SKM-1 (cell line): ENCODE data around the gene TRMT5.

ENCODE experiments used
- DNase-seq: peaks from one replicate; lab custom pipeline; 2025; ENCODE audit not compliant: unreplicated experiment; lab: John Stamatoyannopoulos, UW

Gene TRMT5

GRCh38 chr14:60964904-60965303 is 16.0 kb downstream of the TRMT5 start:
- DNase-seq: no peak

GRCh38 chr14:60963761-60964160 is 17.1 kb downstream of the TRMT5 start:
- no peak for DNase-seq

- DNase-seq: no peak
These were observed 22.7 kb downstream of the TRMT5 start for GRCh38 chr14:60958146-60958545.

- no peak for DNase-seq
These were observed 24.2 kb downstream of the TRMT5 start for GRCh38 chr14:60956632-60957031.

GRCh38 chr14:60956202-60956601 is 24.7 kb downstream of the TRMT5 start:
- no peak for DNase-seq

GRCh38 chr14:60951776-60952435 is 29.0 kb downstream of the TRMT5 start:
- no peak for DNase-seq

GRCh38 chr14:60946773-60947172 is 34.1 kb downstream of the TRMT5 start:
- no peak for DNase-seq

GRCh38 chr14:60945984-60946383 is 34.9 kb downstream of the TRMT5 start:
- DNase-seq: no peak

- no peak for DNase-seq
These were observed 36.7 kb downstream of the TRMT5 start for GRCh38 chr14:60944204-60944603.

- DNase-seq: no peak
These were observed 37.2 kb downstream of the TRMT5 start for GRCh38 chr14:60943637-60944032.

GRCh38 chr14:60935319-60935718 is 45.6 kb downstream of the TRMT5 start:
- DNase-seq: no peak

- DNase-seq: no peak
These were observed 46.8 kb downstream of the TRMT5 start for GRCh38 chr14:60933920-60934655.

GRCh38 chr14:60931218-60931617 is 49.7 kb downstream of the TRMT5 start:
- DNase-seq: no peak

- DNase-seq: no peak
These were observed 54.9 kb downstream of the TRMT5 start for GRCh38 chr14:60926002-60926401.

- no peak for DNase-seq
These were observed 55.6 kb downstream of the TRMT5 start for GRCh38 chr14:60925286-60925685.

- no peak for DNase-seq
These were observed 58.8 kb downstream of the TRMT5 start for GRCh38 chr14:60922050-60922449.
